ENCODE data around the gene PLXDC1.

PLXDC1 gene

DNA sequence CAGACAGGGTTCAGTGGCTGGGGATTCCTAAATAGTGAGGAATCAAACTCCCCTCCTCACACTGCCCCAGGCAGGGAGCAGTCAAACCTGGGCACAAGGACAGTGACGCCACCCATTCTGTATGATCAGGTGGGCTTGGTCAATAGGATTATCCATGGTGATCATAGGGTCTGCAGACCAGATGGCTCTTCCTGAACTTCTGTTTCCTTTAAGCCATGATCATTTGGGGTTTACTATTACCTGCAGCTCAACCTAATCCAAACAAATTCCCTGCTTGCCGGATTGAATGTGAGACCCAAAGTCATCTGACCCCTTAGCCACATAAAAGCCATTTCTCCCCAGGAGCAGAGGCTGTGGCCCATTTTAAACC is 54.3 kb downstream of the PLXDC1 start:
- no peak for DNase-seq (ENCODE audit: low read depth)

DNA sequence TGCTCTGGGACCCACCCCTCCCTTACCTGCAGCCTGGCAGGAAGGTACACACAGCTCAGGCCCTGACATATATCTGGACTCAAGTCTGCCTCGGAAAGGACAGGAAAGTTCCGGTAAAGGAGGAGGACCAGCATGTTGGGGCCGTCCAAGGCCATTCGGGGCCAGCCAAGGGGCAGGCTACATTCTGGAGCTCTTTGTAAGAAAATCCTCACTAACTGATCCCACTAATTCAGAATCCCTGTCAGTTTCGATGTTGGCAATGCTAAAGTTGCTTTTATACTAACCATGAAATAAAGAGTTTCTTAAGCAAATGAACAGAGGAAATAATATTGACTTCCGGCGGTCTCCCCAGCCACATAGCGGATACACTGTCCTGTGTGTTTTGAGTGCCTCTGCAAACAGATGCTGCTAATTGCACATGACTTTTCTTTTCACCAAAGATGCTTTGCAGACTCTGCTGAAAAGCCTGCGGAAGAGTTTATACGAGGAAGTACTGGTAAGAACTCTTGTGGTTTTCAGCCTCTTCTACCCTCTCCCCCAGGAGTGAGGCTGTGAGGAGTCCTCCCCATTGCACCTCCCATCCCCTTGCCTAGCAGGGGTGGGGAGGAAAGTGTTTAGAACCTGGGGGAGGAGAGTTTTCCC is 54.8 kb downstream of the PLXDC1 start:
- DNase-seq (ENCODE audit: low read depth): no peak

DNA sequence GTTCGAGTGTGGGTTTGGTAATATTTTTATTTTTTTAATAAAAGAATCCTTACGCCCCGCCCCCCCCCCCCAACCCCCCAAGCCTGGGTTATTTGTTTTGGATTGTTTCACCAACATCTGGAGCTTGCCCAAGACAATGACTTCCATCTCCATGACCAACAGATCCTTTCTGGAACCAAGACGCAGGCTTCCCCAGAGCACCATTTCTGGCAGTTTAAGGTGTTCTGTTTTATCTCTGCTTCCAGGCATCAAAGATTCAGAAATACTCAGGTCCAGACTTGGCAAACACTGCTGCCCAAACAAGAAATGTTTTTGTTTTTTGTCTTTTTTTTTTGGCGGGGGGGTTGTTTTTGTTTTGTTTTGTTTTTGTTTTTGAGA is 56.1 kb downstream of the PLXDC1 start:
- DNase-seq (ENCODE audit: low read depth): no peak

DNA sequence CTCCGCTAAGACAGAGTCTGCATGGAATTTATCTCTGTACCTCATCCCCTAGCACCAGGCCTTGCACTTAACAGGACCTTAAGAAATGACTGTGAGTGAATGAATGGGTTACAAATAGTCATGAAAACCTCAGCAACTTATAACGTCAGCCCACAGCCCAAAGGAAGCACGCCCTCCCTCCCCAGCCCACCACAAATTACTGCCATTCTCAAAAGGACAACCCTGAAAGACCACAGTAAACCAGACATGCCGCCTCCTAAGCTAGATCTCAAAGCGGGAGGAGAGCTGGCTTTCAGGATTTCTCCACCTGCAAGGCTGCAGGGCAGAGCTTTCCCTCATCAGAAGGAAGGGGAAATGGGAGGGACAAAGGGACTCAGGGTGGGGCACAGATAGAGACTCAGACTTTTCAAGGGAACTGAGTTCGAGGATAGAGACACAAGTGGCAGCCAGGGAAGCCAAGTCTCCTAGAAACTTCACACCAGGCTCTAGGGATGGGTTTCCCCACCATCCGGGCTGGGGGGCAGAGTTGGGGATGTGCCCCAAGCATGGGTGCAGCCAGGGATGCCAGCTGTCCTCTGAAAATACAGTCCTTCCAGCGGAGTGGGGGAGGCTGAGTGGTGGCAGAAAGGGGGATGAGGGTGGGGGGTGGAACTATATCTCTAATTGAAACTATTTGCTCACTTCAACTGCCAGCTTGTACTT is 56.7 kb downstream of the PLXDC1 start:
- no peak for DNase-seq (ENCODE audit: low read depth)

DNA sequence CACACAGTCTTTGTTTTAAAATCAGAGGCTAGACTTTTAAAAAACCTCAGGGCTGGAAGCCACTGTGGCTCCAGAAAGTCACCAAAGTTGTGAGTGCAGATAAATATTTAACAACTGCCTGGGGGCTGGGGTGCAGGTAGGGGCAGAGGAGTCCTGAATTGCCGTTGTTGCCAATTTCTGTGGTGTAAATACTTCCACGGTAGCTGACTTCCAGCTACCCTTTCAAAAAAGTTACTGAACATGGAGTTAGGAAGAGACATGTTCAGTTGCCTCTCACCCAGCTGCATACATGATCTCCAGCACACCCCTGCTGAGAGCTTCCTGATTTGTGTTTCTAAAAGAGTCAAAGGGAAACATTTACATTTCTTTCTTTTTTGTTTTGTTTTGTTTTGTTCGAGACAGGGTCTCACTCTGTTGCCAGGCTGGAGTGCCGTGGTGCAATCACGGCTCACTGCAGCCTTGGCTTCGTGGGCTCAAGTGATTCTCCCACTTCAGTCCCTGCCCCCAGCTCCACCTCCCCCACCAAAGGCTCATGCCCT is 58.7 kb downstream of the PLXDC1 start:
- DNase-seq (ENCODE audit: low read depth): no peak

DNA sequence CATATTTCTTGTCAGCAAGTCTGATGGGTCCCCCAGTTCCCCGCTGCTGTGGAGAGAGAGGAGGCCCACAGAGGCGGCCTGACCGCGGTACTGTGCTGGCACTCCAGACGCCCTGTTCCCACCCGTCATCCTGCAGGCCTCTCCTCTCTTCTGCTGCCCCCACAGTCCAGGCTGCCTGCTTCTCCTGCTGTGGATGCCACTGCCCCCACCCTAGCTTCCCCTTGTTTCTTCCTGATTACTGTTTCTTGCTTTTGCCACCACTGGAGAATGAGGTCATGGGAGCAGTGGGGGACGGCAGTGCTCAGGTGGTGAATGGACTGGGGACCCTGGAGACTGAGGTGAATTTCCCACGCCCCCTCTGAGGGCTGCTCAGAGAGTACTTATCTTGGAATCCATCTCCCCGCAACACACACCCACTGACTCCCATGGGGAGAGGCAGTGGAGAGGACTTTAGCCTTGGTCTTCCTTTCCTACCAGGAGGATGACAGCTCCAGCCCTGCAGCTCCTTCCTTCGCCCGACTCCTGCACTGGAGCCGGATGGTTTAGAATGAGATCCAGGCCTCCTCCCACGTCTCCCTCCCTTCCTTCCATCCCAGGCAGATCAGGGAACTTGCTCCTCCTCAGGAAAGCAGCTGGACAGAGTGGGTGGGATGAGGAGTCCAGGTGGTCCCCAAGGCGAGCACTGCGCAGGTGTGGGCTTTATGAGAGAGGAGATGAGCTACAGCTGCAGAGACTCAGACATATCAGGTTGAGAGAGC is 60.4 kb downstream of the PLXDC1 start:
- no peak for DNase-seq (ENCODE audit: low read depth)

DNA sequence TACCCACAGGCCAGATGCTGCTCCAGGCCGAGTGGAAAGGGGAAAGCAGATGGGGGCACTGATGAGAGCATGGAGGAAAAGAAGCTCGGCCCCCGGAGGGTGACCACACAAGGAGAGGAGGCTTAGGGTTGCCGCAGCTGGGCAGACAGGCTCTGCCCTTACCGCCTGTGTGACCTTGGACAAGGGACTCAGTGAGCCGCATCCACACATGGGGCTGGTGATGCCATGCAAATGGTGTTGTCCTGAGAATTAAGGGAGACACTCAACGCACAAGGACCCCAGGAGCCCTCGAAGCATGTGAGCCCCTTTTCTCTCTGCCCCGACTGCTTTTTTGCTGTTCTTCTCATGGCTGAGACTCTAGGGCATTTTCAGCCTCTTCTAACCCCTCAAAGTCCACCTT is 61.0 kb downstream of the PLXDC1 start:
- no peak for DNase-seq (ENCODE audit: low read depth)

DNA sequence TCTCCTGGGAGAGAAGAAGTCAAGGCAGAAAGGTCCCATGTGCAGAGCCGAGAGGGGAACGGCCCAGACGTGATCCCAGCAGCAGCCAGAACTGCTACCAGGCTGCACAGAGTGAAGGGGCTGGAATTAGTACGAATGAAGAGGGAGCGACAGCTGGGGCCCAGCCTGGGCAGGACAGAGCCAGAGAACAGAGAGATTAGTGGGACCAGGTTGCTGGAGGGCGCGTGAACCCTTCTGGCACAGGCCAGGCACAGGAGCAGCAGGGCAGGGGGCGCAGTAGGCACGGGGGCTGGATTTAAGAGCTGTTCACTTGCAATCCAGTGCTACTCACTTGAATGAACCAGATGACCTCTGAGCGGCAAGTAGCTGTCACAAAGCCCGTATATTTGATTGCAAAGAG is 66.9 kb downstream of the PLXDC1 start:
- no peak for DNase-seq (ENCODE audit: low read depth)

DNA sequence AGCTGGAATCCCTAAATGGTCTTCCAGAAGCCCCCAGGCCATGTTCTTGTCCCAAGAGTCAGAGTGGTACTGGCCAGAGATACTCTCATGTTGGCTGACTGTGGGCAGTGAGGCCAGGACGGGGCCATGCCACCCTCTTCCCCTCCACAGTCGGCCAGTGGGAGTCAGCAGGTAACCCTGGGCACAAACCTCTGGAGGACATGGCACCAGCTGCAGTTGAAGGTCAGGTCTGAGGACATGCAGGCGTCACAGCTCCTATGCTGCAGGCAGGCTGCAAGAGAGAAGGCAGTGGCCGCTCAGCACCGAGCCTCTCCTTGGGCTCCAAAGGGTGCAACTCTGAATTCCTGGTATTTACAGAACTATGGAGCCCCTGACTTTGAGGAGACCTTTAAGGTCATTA is 68.2 kb downstream of the PLXDC1 start:
- DNase-seq (ENCODE audit: low read depth): no peak

DNA sequence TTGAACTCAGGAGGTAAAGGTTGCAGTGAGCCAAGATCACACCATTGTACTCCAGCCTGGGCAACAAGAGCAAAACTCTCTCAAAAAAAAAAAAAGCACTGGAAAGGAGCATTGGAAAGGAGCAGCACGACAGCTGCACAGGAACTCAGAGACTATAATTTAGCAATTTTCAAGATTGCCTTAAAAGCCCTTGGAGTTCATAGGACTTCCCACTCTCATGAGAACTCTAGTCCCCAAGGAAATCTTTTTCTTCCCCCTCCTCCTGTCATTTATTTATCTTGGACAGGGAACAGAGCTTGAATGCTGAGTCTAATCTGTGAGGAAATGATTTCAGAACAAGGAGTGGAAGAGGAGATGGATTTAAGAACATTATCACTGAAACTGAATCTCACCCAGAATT is 69.0 kb downstream of the PLXDC1 start:
- DNase-seq (ENCODE audit: low read depth): no peak

DNA sequence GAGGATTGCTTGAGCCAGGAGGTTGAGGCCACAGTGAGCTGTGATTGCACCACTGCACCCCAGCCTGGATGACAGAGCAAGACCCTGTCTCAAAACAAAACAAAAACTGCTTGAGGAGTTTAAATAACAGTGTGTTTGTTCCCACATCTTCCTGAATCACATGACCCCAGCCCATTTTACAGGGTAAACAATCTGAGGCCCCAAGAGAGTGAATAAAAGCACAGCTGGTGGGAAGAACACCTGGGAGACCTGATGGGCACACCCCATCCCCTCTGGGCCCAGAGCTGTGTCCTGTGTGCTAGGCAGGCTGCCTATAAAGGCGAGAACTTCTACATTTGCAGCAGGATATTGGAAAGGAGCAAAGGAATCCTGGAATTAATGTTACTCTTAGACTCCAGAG is 69.6 kb downstream of the PLXDC1 start:
- DNase-seq (ENCODE audit: low read depth): no peak

DNA sequence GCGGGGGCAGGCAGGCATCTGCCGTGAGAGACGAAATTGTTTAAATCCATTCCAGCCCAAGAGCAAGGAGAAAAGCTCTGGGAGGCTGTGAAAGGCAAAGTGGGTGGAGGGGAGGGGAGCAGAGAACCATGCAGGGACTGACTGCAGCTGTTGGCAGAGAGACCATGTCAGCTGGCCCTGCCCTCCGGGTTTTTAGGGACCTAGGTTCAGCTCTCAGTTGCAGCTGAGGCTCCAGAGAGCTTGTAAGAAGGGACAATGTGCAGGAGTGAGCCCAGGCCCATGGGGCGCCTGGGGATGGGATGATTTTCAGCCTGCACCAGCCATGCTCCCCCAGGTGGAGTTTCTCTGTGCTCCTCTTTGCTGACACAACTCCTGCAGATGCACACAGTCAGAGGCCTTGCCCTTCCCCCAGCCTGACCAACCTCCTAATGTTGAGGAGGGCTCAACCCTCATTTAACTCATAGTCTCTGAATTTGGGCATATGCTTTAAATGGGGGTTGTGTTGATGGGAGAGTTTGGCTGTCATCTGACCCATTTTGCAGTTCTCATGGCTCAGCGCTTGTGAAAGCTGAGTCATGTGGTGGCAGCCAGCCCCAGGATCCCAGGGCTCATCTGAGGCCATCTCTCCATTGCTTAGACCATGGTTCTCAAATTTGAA is 70.9 kb downstream of the PLXDC1 start:
- DNase-seq (ENCODE audit: low read depth): no peak

DNA sequence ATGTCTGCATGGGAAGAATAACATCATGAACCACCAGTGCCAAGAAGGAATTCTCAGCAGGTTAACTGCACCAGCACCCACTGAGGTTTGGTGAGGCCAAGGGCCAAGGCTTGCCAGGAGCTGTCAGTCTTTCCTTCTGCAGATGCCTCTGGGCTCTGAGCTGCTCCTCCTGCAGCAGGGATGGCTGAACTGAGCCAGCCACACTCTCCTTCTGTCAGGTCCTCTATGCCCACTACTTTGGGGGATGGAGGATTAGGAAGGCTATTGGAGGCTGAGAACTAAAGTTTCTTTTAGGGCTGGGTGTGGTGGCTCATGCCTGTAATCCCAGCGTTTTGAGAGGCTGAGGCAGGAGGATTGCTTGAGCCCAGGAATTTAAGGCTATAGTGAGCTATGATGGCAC is 71.6 kb downstream of the PLXDC1 start:
- DNase-seq (ENCODE audit: low read depth): no peak

DNA sequence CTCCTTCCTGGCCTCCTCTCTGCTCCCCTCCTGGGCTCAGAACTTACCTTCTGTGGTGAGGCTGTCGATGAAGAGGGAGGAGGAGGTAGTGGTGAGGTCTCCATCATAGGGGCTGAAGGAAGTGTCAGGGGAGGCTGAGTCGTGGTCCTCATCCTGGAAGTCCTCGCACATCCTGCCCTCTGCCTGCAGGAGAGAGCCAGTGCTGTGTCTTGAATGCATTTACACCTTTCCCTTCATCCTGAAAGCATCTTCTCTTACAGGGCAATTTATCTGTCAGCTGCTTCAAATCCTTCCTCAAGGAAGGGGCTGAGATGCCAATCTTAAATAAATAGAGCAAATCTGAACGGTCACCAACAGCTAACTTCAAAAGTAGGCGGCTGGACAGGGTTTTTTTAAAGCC is 73.6 kb downstream of the PLXDC1 start:
- DNase-seq (ENCODE audit: low read depth): no peak

DNA sequence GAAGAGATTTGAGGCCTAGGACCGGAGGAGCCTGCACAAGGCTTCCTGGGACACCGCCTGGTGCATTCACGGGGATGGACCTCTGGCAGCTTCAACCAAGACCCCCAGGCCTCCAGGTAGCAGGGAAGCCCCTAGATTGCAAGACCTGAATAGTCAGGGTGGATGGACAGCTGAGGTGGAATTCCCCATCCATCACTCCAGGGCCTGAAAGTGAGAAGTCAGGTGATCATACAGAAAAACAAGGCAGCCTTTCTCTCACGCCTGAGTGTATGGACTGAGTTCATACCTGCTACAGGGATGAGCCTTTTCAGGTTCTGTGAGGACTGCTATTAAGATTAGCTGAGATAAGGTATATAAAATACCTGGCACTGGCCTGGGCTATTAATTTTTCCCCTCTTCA is 74.2 kb downstream of the PLXDC1 start:
- no peak for DNase-seq (ENCODE audit: low read depth)

DNA sequence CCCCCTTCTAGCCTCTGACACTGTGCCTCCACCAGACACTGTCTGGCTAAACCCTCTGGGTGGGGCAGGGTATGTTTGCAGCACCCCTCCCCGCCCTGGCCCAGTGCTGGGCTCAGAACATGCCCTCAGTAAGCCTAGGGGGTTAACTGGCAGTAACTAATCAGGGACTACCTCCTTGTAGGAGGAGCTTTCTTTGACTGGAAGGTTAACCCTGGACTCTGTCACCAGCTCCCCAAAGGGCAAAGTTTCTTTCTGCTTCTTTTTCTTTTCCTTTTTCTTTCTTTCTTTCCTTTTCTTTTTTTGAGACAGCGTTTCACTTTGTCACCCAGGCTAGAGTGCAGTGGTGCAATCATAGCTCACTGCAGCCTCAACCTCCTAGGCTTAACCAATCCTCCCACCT is 76.8 kb downstream of the PLXDC1 start:
- DNase-seq (ENCODE audit: low read depth): no peak

DNA sequence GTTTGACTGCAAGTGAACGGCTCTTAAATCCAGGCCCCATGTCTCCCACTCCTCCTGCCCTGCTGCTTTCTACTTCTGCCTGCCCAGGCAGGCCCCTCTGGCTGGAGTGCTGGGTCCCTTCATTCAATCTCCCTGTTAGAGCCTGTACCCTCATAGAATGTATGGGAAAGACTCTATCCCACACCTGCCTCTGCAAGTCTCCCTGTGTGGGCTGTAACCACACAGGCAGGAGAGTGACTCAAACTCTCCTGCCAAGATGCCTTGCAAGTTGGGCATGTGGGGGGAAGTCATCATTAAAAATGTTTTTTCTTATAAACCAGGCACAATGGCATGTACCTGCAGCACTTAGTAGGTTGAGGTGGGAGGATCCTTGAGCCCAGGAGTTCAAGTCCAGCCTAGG is 77.5 kb downstream of the PLXDC1 start:
- no peak for DNase-seq (ENCODE audit: low read depth)

DNA sequence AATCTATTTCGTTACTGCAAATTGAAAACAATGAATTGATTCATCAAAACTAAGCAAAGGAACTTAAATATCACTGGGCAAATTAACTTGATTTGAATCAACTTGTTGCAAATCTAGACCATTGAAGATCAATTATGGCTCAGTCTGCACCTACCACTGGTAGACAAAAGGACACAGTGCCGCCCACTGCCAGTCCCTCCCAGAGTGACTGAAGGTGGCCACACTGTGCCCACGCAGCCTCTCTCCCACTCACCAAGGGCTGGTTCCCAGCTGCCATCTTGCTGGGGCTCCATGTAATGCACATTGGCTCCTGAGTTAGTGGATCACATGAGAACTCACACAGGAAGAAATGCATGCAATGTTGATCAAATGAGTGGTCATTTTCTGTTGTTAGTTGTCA is 78.1 kb downstream of the PLXDC1 start:
- DNase-seq (ENCODE audit: low read depth): no peak

DNA sequence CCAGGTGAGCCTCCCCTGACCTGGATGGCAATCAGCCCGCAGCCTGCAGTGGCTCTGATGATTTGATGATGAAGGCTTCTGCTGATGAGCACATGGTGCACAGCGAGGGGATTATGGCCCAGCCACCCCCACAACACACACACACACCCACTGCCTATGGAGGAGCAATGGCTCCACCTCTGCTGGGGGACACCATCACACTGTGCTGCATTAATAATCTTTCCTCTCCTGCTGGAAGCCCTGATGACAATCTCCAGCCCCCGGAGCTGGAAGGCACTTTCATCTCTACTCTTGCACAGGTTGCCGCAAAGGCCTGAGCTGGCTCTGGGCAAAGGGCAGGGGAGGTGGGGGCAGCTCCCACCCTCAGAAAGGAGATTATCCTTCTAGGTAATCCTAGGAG is 79.9 kb downstream of the PLXDC1 start:
- no peak for DNase-seq (ENCODE audit: low read depth)

DNA sequence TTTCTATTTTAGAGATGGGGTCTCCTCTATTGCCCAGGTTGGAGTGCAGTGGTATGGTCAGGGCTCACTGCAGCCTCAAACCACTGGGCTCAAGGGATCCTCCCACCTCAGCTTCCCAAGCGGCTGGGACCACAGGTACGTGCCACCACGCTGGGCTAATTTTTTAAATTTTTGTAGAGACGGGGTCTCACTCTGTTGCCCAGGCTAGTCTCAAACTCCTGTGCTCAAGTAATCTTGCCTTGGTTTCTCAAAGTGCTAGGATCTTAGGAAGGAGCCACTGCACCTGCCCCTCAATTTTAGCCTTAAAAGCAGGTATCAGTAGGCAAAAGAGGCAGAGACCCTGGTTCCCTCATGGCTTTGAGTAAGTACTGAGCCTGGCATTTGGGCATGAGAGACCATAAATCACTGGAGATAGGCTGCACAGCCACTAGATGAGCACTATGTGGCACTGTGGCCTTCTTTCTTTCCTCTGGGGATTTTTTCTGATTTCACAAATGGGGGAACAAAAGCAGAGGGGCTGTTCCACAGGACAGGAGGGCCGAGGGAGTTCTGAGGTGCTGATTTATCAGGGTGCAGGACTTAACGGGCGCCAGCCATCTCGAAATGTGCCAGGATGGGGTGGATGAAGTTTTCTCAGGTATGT is 82.2 kb downstream of the PLXDC1 start:
- no peak for DNase-seq (ENCODE audit: low read depth)

DNA sequence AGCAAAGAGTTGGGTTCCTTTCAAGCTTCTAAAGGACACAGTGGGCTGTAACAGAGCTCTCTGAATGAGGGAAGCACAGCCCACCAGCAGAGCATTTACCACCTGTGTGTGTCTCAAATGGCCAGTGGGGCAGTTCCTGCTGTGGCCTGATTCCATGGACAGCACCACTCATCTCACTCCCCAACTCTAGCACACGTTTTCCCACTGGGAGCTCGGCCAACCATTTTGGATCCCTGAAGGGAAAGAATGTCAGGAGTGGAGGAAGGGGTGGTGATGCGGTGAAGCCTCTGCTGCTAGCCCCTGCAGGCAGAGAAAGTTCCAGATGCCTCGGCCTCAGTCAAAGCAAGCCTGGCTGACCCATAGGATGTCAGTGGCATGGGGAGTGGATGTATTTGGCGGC is 86.6 kb downstream of the PLXDC1 start:
- DNase-seq (ENCODE audit: low read depth): no peak

DNA sequence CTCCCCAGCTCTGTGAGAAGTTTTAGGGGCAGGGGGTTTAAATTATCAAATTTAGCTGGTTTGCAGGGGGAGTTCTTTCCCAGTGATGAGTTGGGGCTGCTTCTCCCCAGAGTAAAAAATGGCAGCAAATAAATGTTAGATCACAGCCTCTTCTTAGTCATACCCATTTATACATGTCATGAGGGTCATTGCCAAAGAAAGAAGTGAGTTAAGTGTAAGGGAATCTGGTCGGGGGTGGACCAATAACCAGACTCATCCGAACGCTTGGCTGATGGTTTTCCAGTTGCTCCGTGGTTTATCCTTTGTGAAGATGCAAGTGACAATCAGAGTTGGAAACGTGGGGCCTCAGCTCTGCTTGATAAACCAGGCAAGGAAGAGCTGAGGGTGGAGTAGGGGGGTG is 87.1 kb downstream of the PLXDC1 start:
- no peak for DNase-seq (ENCODE audit: low read depth)
